Endothelial cell of umbilical vein (primary cell): ENCODE data around the gene VWA8. TPM values are rescaled to one million over a fixed set of nuclear protein-coding genes. Genes with fewer than 3 reads are reported as not detected.

Experiments
- BruUV-seq: library from RNA; stranded (reverse); fragments of 400-500 nt; replicated peaks from 2 replicates; lab custom pipeline; 2021; lab: Mats Ljungman, UMichigan
- CTCF ChIA-PET: fragments of 300-600, 350-600 bp; sonication (Branson Sonifier 250); formaldehyde crosslinking; loops from one replicate; lab custom pipeline; 2021; ENCODE audit warnings: antibody characterized with exemption, inconsistent platforms; lab: Charles Lee
- POLR2A ChIA-PET: fragments of 300-600, 350-600 bp; sonication (Branson Sonifier 250); formaldehyde crosslinking; loops from one replicate; lab custom pipeline; 2021; ENCODE audit warnings: antibody characterized with exemption, inconsistent platforms; lab: Charles Lee
- DNase-seq: peaks from one replicate; pipeline ENCODE4 v3.0.0-alpha.2; 2011; ENCODE audit warnings: low read depth, low spot score
- FAIRE-seq: peaks from 2 replicates; lab custom pipeline; 2011; peaks lifted over from hg19 to GRCh38; lab: Jason Lieb, UNC
- H2AFZ ChIP-seq: 2 replicates; pipeline ENCODE4 v1.6.0; 2012; ENCODE audit warnings: low read depth, low read length, control low read depth, inconsistent platforms
- H3K27ac ChIP-seq: 2 replicates; pipeline ENCODE4 v1.5.1; 2011; ENCODE audit warnings: low read depth, mild to moderate bottlenecking, control low read depth, low read length, moderate library complexity; ENCODE audit not compliant: insufficient read depth
- H3K27me3 ChIP-seq, 2 experiments: 2 replicates each; pipeline versions ENCODE4 v1.6.0 to v1.6.1; 2011; ENCODE audit warnings: low read length in 2 of 2, mixed read lengths in 1 of 2; ENCODE audit not compliant: control insufficient read depth in 2 of 2, insufficient read depth in 2 of 2
- H3K36me3 ChIP-seq, 2 experiments: 2 replicates in 1 of 2; 3 replicates in 1 of 2; pipeline ENCODE4 v1.5.1; 2011; ENCODE audit warnings: low read length in 2 of 2, mild to moderate bottlenecking in 1 of 2, moderate library complexity in 1 of 2; ENCODE audit not compliant: control insufficient read depth in 2 of 2, insufficient read depth in 2 of 2; ENCODE audit errors: extremely low read depth in 1 of 2
- H3K4me1 ChIP-seq: 3 replicates; pipeline ENCODE4 v1.5.1; 2011; ENCODE audit warnings: mild to moderate bottlenecking, low read length; ENCODE audit not compliant: control insufficient read depth, insufficient read depth; ENCODE audit errors: extremely low read depth
- H3K4me2 ChIP-seq: 2 replicates; pipeline ENCODE4 v1.6.1; 2011; ENCODE audit warnings: low read length, control low read depth, mixed read lengths; ENCODE audit not compliant: insufficient read depth
- H3K4me3 ChIP-seq, 3 experiments: fragments of 200-600 bp in 1 of 3; sonication (generic), shearing (Covaris generic) in 1 of 3; replicated peaks in 1 of 3; 2 replicates each; pipeline ENCODE4 v1.5.1; 2011 to 2016; ENCODE audit warnings: control low read depth in 3 of 3, low read length in 3 of 3, mild to moderate bottlenecking in 2 of 3, inconsistent platforms in 1 of 3, low read depth in 1 of 3, moderate library complexity in 1 of 3; ENCODE audit not compliant: insufficient read depth in 1 of 3
- H3K79me2 ChIP-seq: 2 replicates; pipeline ENCODE4 v1.6.0; 2012; ENCODE audit warnings: low read length, inconsistent platforms; ENCODE audit not compliant: control insufficient read depth, insufficient read depth
- H3K9ac ChIP-seq: replicated peaks from 2 replicates; pipeline ENCODE3; 2011; ENCODE audit warnings: low read length, control low read depth; ENCODE audit not compliant: insufficient read depth; ENCODE audit errors: extremely low read depth
- H3K9me1 ChIP-seq: replicated peaks from 3 replicates; pipeline ENCODE4 v1.6.0; 2011; ENCODE audit warnings: mild to moderate bottlenecking, low read length; ENCODE audit not compliant: control insufficient read depth, insufficient read depth; ENCODE audit errors: extremely low read depth
- H3K9me3 ChIP-seq: replicated peaks from 2 replicates; pipeline ENCODE4 v1.5.1; 2012; ENCODE audit warnings: low read length, inconsistent platforms; ENCODE audit not compliant: control insufficient read depth, insufficient read depth
- H4K20me1 ChIP-seq: replicated peaks from 2 replicates; pipeline ENCODE3; 2011; ENCODE audit warnings: mild to moderate bottlenecking, low read length; ENCODE audit not compliant: control insufficient read depth, insufficient read depth; ENCODE audit errors: extremely low read depth
- FOS ChIP-seq: IDR thresholded peaks from 2 replicates; pipeline ENCODE4 v1.6.1; 2011; ENCODE audit warnings: mild to moderate bottlenecking, low read length, moderate library complexity, borderline replicate concordance; ENCODE audit not compliant: insufficient read depth
- GATA2 ChIP-seq: IDR thresholded peaks from 2 replicates; pipeline ENCODE4 v1.7.0; 2011; ENCODE audit warnings: low read depth, mild to moderate bottlenecking, moderate library complexity, mixed read lengths, low read length; ENCODE audit not compliant: insufficient read length, insufficient read depth
- JUN ChIP-seq: IDR thresholded peaks from 2 replicates; pipeline ENCODE4 v1.6.1; 2011; ENCODE audit warnings: borderline replicate concordance, low read depth; ENCODE audit not compliant: insufficient read length, insufficient read depth
- MAX ChIP-seq: IDR thresholded peaks from 2 replicates; pipeline ENCODE4 v1.6.1; 2011; ENCODE audit not compliant: insufficient read depth, insufficient read length
- MYC ChIP-seq: IDR thresholded peaks from one replicate; pipeline ENCODE4 v1.6.1; 2011; ENCODE audit warnings: mild to moderate bottlenecking, low read depth, low read length
- dilution Hi-C: fragments of 300-500 bp; cut with MboI; formaldehyde crosslinking; loops from one replicate; pipeline ENCODE4 v1.15.0; 2019; ENCODE audit warnings: low sequenced_read_pairs; ENCODE audit not compliant: extremely low pct_ligation_motif_present
- intact Hi-C: fragments of 100-400 bp; cut with micrococcal nuclease; formaldehyde crosslinking; loops from one replicate; pipeline ENCODE4 v1.10.0; 2022
- polyA plus RNA-seq, 4 experiments: library from polyadenylated mRNA; depleted of rRNA in 3 of 4; stranded (reverse) in 3 of 4; unstranded in 1 of 4; fragments of >200 nt; gene quantifications; 2 replicates each; pipeline versions ENCODE4 v1.2.1 to v1.2.3, GENCODE V29; 2011 to 2012; ENCODE audit warnings: missing spikeins in 1 of 4
- total RNA-seq: library from RNA; stranded (reverse); gene quantifications from 2 replicates; pipeline ENCODE4 v1.2.3, GENCODE V29; 2021
- TF ChIP-seq, protein P1 (sequence below), 2 donors: IDR thresholded peaks; 1 replicate in 1 of 2; 2 replicates in 1 of 2; pipeline ENCODE4 v1.5.1; 2011; ENCODE audit warnings: low read length in 2 of 2, mild to moderate bottlenecking in 2 of 2, moderate library complexity in 2 of 2, control low read depth in 1 of 2, inconsistent platforms in 1 of 2, low read depth in 1 of 2; ENCODE audit not compliant: insufficient read depth in 1 of 2; ENCODE audit errors: extremely low read depth in 1 of 2

The VWA8 gene
- total and polyA plus RNA-seq, 2 donors (not counting 3 experiments of a cell fraction or from before 2014, with no cell fraction given): 2.9 to 11.3 TPM

GRCh38 chr13:41565216-41565615 lies 395.7 kb downstream of the VWA8 start:
- intact Hi-C loops (loop anchor here (2.0 to 10.0 kb wide), 3 partner anchors 32 to 80 kb away; no protein-coding TSS in a partner anchor), dilution Hi-C loops (no loop called here)
- ChIA-PET CTCF (interaction anchor here (0.6 to 2.2 kb wide), 5 partner anchors 12 to 100 kb away, joined by 3 to 12 read pairs (median 4); no protein-coding TSS in a partner anchor), POLR2A (interaction anchor here (0.7 kb wide), 1 partner anchor 55 kb away, joined by 3 read pairs; no protein-coding TSS in a partner anchor)
- Histone ChIP-seq H3K27ac (peak overlapping the region; percentile 64), H3K4me2 (peak overlapping the region; percentile 3), H3K36me3 (no peaks in the 10 kb centered on the region), H3K9me3 (no peaks in the 10 kb centered on the region), H3K9me1 (no peaks in the 10 kb centered on the region), H3K79me2 (no peaks in the 10 kb centered on the region), H4K20me1 (no peaks in the 10 kb centered on the region), H2AFZ (peak overlapping the region; percentile 16), H3K4me1 (peaks cover 37% of the 10 kb centered on the region), H3K27me3 (no peaks in the 10 kb centered on the region), H3K9ac (no peak overlapping the region), H3K4me3 (no peak overlapping the region)
- DNase-seq (peak; percentile 61), FAIRE-seq (peak; percentile 12)
- TF ChIP-seq FOS (peak; percentile 53), JUN (peak; percentile 69)
- TF ChIP-seq, protein P1, sequence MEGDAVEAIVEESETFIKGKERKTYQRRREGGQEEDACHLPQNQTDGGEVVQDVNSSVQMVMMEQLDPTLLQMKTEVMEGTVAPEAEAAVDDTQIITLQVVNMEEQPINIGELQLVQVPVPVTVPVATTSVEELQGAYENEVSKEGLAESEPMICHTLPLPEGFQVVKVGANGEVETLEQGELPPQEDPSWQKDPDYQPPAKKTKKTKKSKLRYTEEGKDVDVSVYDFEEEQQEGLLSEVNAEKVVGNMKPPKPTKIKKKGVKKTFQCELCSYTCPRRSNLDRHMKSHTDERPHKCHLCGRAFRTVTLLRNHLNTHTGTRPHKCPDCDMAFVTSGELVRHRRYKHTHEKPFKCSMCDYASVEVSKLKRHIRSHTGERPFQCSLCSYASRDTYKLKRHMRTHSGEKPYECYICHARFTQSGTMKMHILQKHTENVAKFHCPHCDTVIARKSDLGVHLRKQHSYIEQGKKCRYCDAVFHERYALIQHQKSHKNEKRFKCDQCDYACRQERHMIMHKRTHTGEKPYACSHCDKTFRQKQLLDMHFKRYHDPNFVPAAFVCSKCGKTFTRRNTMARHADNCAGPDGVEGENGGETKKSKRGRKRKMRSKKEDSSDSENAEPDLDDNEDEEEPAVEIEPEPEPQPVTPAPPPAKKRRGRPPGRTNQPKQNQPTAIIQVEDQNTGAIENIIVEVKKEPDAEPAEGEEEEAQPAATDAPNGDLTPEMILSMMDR (IDR thresholded peaks at IDR 0.05; ENCODE audit: extremely low read depth in 1 of 2, insufficient read depth in 1 of 2, low read depth in 1 of 2, low read length in 2 of 2): no peak
- no TSS peak for BruUV-seq

DNA sequence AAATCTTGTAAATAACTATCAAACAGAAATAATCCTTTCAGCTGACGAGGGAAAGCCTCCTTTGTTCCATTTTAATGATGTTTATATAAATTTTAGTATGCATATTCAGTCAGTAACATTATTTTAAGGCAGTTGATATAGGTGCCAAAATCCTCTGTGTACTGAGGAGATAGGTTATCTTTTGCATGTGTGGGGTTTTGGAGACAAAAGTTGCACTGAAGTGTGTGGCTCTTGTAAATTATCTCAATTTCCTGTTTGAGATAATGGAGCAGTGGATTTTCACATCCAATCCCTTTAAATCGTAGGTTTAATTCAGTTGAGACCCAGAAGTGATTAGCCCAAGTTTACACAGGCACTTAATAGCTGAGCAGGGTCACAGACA lies 396.9 kb downstream of the VWA8 start:
- ChIA-PET CTCF (interaction anchor here (0.6 to 2.2 kb wide), 6 partner anchors 8 to 96 kb away, joined by 3 to 12 read pairs (median 3); no protein-coding TSS in a partner anchor), POLR2A (interaction anchor here (0.9 kb wide), 1 partner anchor 50 kb away, joined by 4 read pairs; no protein-coding TSS in a partner anchor)
- no peak for DNase-seq
- H3K9me3 ChIP-seq: no peaks in the 10 kb centered on the region
- TF ChIP-seq GATA2: no peak
- no peak for TF ChIP-seq MAX
- no peak for TF ChIP-seq MYC
- no peaks in the 10 kb centered on the region for H3K79me2 ChIP-seq
- BruUV-seq: no TSS peak
- dilution Hi-C loops: no loop called here
- peak overlapping the region; percentile 34 for H3K4me2 ChIP-seq
- H3K9ac ChIP-seq: no peak overlapping the region
- no peak for FAIRE-seq
- no peaks in the 10 kb centered on the region for H3K36me3 ChIP-seq
- no peaks in the 10 kb centered on the region for H4K20me1 ChIP-seq
- H3K4me3 ChIP-seq: no peak overlapping the region
- peaks cover 34% of the 10 kb centered on the region for H3K4me1 ChIP-seq
- no peaks in the 10 kb centered on the region for H3K9me1 ChIP-seq
- H2AFZ ChIP-seq: no peak overlapping the region
- intact Hi-C loops: loop anchor here (2.0 to 10.0 kb wide), 3 partner anchors 33 to 81 kb away; no protein-coding TSS in a partner anchor
- H3K27me3 ChIP-seq: no peaks in the 10 kb centered on the region
- H3K27ac ChIP-seq: peak overlapping the region; percentile 64
